Measurements from ENCODE around the gene FBXO27. TPM values are rescaled to one million over a fixed set of nuclear protein-coding genes. Genes with fewer than 3 reads are reported as not detected.
"Not testable (repeated sequence)": the region's sequence is repeated elsewhere in the genome, so short reads cannot be mapped to it uniquely, and the experiment has no call there.

FBXO27 gene
- total RNA-seq, 4 donors from 2014 or later = 0.83 to 14.1 (median 7.6) TPM

- TF ChIP-seq EP300 (IDR thresholded peaks at IDR 0.05) (no peak), CTCF (IDR thresholded peaks at IDR 0.05) (no peak), POLR2A (IDR thresholded peaks at IDR 0.05; ENCODE audit: low read depth) (no peak), POLR2AphosphoS5 (IDR thresholded peaks at IDR 0.05) (no peak)
- Histone ChIP-seq H3K27ac (replicated peaks in 1 of 4) (no peak overlapping the region), H3K36me3 (no peaks in the 10 kb centered on the region), H3K4me1 (no peaks in the 10 kb centered on the region), H3K4me3 (no peak overlapping the region), H3K9me3 (peaks cover 0 to 7% (median 3%) of the 10 kb centered on the region in 4 donors), H3K27me3 (peaks cover 0 to 38% (median 0%) of the 10 kb centered on the region in 4 donors)
- intact Hi-C loops (cut with DNase I) = no loop called here
- 79% methylated on average over 3 of the region's 3 CpGs for WGBS
- no peak for DNase-seq (ENCODE audit: extremely low spot score)
Observed at GRCh38 chr19:38993271-38993670, 39.1 kb downstream of the FBXO27 start.

GRCh38 chr19:38990949-38991697 is 41.2 kb downstream of the FBXO27 start:
- no peak for DNase-seq (ENCODE audit: extremely low spot score)
- Histone ChIP-seq H3K27me3 (peaks cover 0 to 45% (median 0%) of the 10 kb centered on the region in 4 donors), H3K9me3 (peaks cover 0 to 7% (median 3%) of the 10 kb centered on the region in 4 donors), H3K4me1 (no peaks in the 10 kb centered on the region), H3K4me3 (no peak overlapping the region), H3K27ac (replicated peaks in 1 of 4) (no peak overlapping the region), H3K36me3 (no peaks in the 10 kb centered on the region)
- intact Hi-C loops (cut with DNase I) = no loop called here
- WGBS = 66% methylated on average over 13 of the region's 13 CpGs
- TF ChIP-seq POLR2AphosphoS5 (IDR thresholded peaks at IDR 0.05) (no peak), EP300 (IDR thresholded peaks at IDR 0.05) (no peak), POLR2A (IDR thresholded peaks at IDR 0.05; ENCODE audit: low read depth) (no peak), CTCF (IDR thresholded peaks at IDR 0.05) (no peak)

- H3K4me3 ChIP-seq; H3K4me1 ChIP-seq; DNase-seq (ENCODE audit: extremely low spot score); H3K36me3 ChIP-seq; intact Hi-C loops (cut with DNase I); H3K27ac ChIP-seq (replicated peaks in 1 of 4): not testable (repeated sequence)
- Histone ChIP-seq H3K9me3 (peaks cover 0 to 13% (median 3%) of the 10 kb centered on the region in 4 donors), H3K27me3 (peaks cover 0 to 44% (median 0%) of the 10 kb centered on the region in 4 donors)
- 83% methylated on average over 1 of the region's 1 CpG for WGBS
Observed at GRCh38 chr19:38989614-38990013, 42.7 kb downstream of the FBXO27 start.

GRCh38 chr19:38989066-38989605 is 43.2 kb downstream of the FBXO27 start:
- 23% methylated on average over 9 of the region's 12 CpGs for WGBS
- TF ChIP-seq POLR2A (IDR thresholded peaks at IDR 0.05; ENCODE audit: low read depth) (no peak), EP300 (IDR thresholded peaks at IDR 0.05) (no peak), POLR2AphosphoS5 (IDR thresholded peaks at IDR 0.05) (no peak), CTCF (IDR thresholded peaks at IDR 0.05) (no peak)
- H3K9me3 ChIP-seq = peaks cover 0 to 13% (median 3%) of the 10 kb centered on the region in 4 donors
- H3K27me3 ChIP-seq = peaks cover 0 to 39% (median 0%) of the 10 kb centered on the region in 4 donors
- intact Hi-C loops (cut with DNase I) = no loop called here
- no peaks in the 10 kb centered on the region for H3K4me1 ChIP-seq
- no peaks in the 10 kb centered on the region for H3K36me3 ChIP-seq
- no peak overlapping the region for H3K27ac ChIP-seq (replicated peaks in 1 of 4)
- DNase-seq (ENCODE audit: extremely low spot score) = no peak
- no peak overlapping the region for H3K4me3 ChIP-seq

- DNase-seq (ENCODE audit: extremely low spot score); H3K4me1 ChIP-seq; H3K27ac ChIP-seq (replicated peaks in 1 of 4); intact Hi-C loops (cut with DNase I); H3K36me3 ChIP-seq; H3K4me3 ChIP-seq: not testable (repeated sequence)
- Histone ChIP-seq H3K27me3 (peaks cover 0 to 34% (median 0%) of the 10 kb centered on the region in 4 donors), H3K9me3 (peaks cover 0 to 13% (median 3%) of the 10 kb centered on the region in 4 donors)
- 91% methylated on average over 4 of the region's 4 CpGs for WGBS
Observed at GRCh38 chr19:38988627-38989026, 43.7 kb downstream of the FBXO27 start.

- H3K27ac ChIP-seq (replicated peaks in 1 of 4); H3K36me3 ChIP-seq; DNase-seq (ENCODE audit: extremely low spot score); H3K4me3 ChIP-seq; H3K9me3 ChIP-seq; H3K4me1 ChIP-seq; intact Hi-C loops (cut with DNase I): not testable (repeated sequence)
- peaks cover 0 to 25% (median 0%) of the 10 kb centered on the region in 4 donors for H3K27me3 ChIP-seq
- WGBS = 83% methylated on average over 6 of the region's 6 CpGs
Observed at GRCh38 chr19:38987745-38988144, 44.6 kb downstream of the FBXO27 start.
